GM12878 (cell line): ENCODE measurements around the gene SERPINB3. TPM values are rescaled to one million over a fixed set of nuclear protein-coding genes. Genes with fewer than 3 reads are reported as not detected.

Experiments used
- ATAC-seq: fragments of 200-7000 bp; cut with Tn5 transposase; 3 replicates; pipeline ENCODE4 v1.9.1; 2020; ENCODE audit warnings: mild to moderate bottlenecking, moderate library complexity
- BruUV-seq: library from RNA; stranded (reverse); fragments of 400-500 nt; replicated peaks from 2 replicates; lab custom pipeline; 2021; lab: Mats Ljungman, UMichigan
- CTCF ChIA-PET: fragments of 300-600 bp; sonication (Branson Sonifier 250); formaldehyde crosslinking; extraction: SDS; loops from one replicate; lab custom pipeline; 2021; ENCODE audit warnings: inconsistent platforms; lab: Yijun Ruan, JAX
- POLR2A ChIA-PET: fragments of 350-600 bp; formaldehyde crosslinking; extraction: SDS; loops from one replicate; lab custom pipeline; 2021; ENCODE audit warnings: inconsistent platforms; lab: Charles Lee
- RAD21 ChIA-PET: fragments of 300-600 bp; sonication (Branson Sonifier 250); formaldehyde crosslinking; loops from one replicate; lab custom pipeline; 2023; ENCODE audit warnings: antibody characterized with exemption; ENCODE audit not compliant: unreplicated experiment; lab: Charles Lee
- SMC1A ChIA-PET: fragments of 300-600 bp; sonication (Branson Sonifier 250); formaldehyde crosslinking; loops from one replicate; lab custom pipeline; 2023; ENCODE audit not compliant: unreplicated experiment, uncharacterized antibody; lab: Charles Lee
- DNase-seq: peaks from one replicate; pipeline ENCODE4 v3.0.0-alpha.2; 2011; ENCODE audit warnings: low read depth, low spot score
- FAIRE-seq: peaks from 3 replicates; lab custom pipeline; 2011; peaks lifted over from hg19 to GRCh38; lab: Jason Lieb, UNC
- H2AFZ ChIP-seq: 2 replicates; pipeline ENCODE4 v1.6.0; 2011; ENCODE audit warnings: low read depth, low read length, control low read depth; ENCODE audit not compliant: control insufficient read depth
- H3K27ac ChIP-seq: 2 replicates; pipeline ENCODE4 v1.5.1; 2011; ENCODE audit warnings: control low read depth; ENCODE audit not compliant: control insufficient read depth, insufficient read depth
- H3K27me3 ChIP-seq, 2 experiments: replicated peaks in 1 of 2; 2 replicates each; pipeline versions ENCODE4 v1.6.0 to v1.6.1; 2011; ENCODE audit warnings: low read length in 1 of 2; ENCODE audit not compliant: control insufficient read depth in 2 of 2, insufficient read depth in 2 of 2
- H3K36me3 ChIP-seq, 2 experiments: 2 replicates each; pipeline ENCODE4 v1.5.1; 2011; ENCODE audit warnings: low read length in 1 of 2; ENCODE audit not compliant: control insufficient read depth in 2 of 2, insufficient read depth in 2 of 2
- H3K4me1 ChIP-seq: 2 replicates; pipeline ENCODE4 v1.6.1; 2011; ENCODE audit warnings: mild to moderate bottlenecking, low read length, moderate library complexity, mixed read lengths; ENCODE audit not compliant: control insufficient read depth, insufficient read depth
- H3K4me2 ChIP-seq: 2 replicates; pipeline ENCODE4 v1.6.0; 2011; ENCODE audit warnings: control low read depth; ENCODE audit not compliant: control insufficient read depth, insufficient read depth
- H3K4me3 ChIP-seq: fragments of 200-600 bp; sonication (generic); 2 replicates; pipeline ENCODE4 v1.5.1; 2016
- H3K79me2 ChIP-seq: 2 replicates; pipeline ENCODE4 v1.6.0; 2011; ENCODE audit warnings: low read length; ENCODE audit not compliant: control insufficient read depth, insufficient read depth
- H3K9ac ChIP-seq: 2 replicates; pipeline ENCODE4 v1.8.0; 2011; ENCODE audit warnings: low read length, control low read depth, mixed read lengths; ENCODE audit not compliant: control insufficient read depth, insufficient read depth
- H3K9me3 ChIP-seq: replicated peaks from 3 replicates; pipeline ENCODE4 v1.5.1; 2011; ENCODE audit warnings: mild to moderate bottlenecking, low read length; ENCODE audit not compliant: control insufficient read depth, insufficient read depth
- H4K20me1 ChIP-seq: 2 replicates; pipeline ENCODE4 v1.6.0; 2011; ENCODE audit not compliant: control insufficient read depth, insufficient read depth
- BCL11A ChIP-seq: IDR thresholded peaks from 2 replicates; pipeline ENCODE4 v1.6.1; 2011; ENCODE audit warnings: low read depth, low read length
- BMI1 ChIP-seq: fragments of 450-650 bp; IDR thresholded peaks from 2 replicates; pipeline ENCODE4 v1.6.1; 2016; ENCODE audit warnings: mild to moderate bottlenecking, moderate library complexity, borderline replicate concordance
- CBX5 ChIP-seq: sonication (generic); IDR thresholded peaks from 2 replicates; pipeline ENCODE4 v1.6.1; 2016; ENCODE audit warnings: low read depth, moderate library complexity, mild to moderate bottlenecking, inconsistent platforms
- KLF5 ChIP-seq: fragments of 450-650 bp; IDR thresholded peaks from 2 replicates; pipeline ENCODE4 v1.6.1; 2014; ENCODE audit warnings: mild to moderate bottlenecking; ENCODE audit not compliant: partially characterized antibody
- MTA3 ChIP-seq: IDR thresholded peaks from 2 replicates; pipeline ENCODE4 v1.6.1; 2012; ENCODE audit warnings: low read length, inconsistent platforms, borderline replicate concordance
- MYB ChIP-seq: fragments of 150-350 bp; IDR thresholded peaks from 2 replicates; pipeline ENCODE4 v1.6.1; 2014; ENCODE audit warnings: mild to moderate bottlenecking, low read depth, low read length, borderline replicate concordance
- NR2C1 ChIP-seq: fragments of 450-650 bp; IDR thresholded peaks from 2 replicates; pipeline ENCODE4 v1.6.1; 2017; ENCODE audit warnings: antibody characterized with exemption, mild to moderate bottlenecking, moderate library complexity
- RAD21 ChIP-seq: IDR thresholded peaks from 2 replicates; pipeline ENCODE4 v1.6.1; 2011; ENCODE audit warnings: mild to moderate bottlenecking, low read depth, low read length, moderate library complexity; ENCODE audit not compliant: insufficient read depth
- TCF7 ChIP-seq: IDR thresholded peaks from 2 replicates; pipeline ENCODE4 v1.6.1; 2014; ENCODE audit warnings: antibody characterized with exemption, borderline replicate concordance
- WGBS: methylation state at CpG from one replicate; pipeline ENCODE4 v1.1.6; 2016; ENCODE audit warnings: low lambda C conversion rate; ENCODE audit not compliant: insufficient replicate concordance, insufficient coverage; ENCODE audit errors: missing lambda C conversion rate; 5-methylcytosine and 5-hydroxymethylcytosine counted together
- in situ Hi-C: fragments of 300-500 bp; cut with MboI; formaldehyde crosslinking; loops from 9 replicates; pipeline ENCODE4 v1.14.3; 2018; ENCODE audit warnings: mixed read lengths
- intact Hi-C: fragments of 100-400 bp; cut with micrococcal nuclease; formaldehyde crosslinking; loops from one replicate; pipeline ENCODE4 v1.14.2; 2022; ENCODE audit not compliant: unreplicated experiment
- polyA plus RNA-seq, 11 experiments: library from polyadenylated mRNA; depleted of rRNA in 4 of 11; unstranded in 6 of 11; stranded (reverse) in 5 of 11; fragments of >200 nt; fragmentation: Nextera tagmentation in 4 of 11; fragmentation: Illumina TruSeq in 1 of 11; extraction: Ambion mirVana in 4 of 11; extraction: Trizol in 1 of 11; gene quantifications; 1 replicate in 1 of 11; 2 replicates in 10 of 11; pipeline versions ENCODE4 v1.2.1 to v1.2.3, GENCODE V29; 2011 to 2016; ENCODE audit warnings: inconsistent platforms in 2 of 11, missing spikeins in 2 of 11, low read depth in 1 of 11
- total RNA-seq, 4 experiments: library from RNA; depleted of rRNA in 3 of 4; stranded (reverse); fragments of >200 nt in 3 of 4; fragmentation: Illumina TruSeq in 1 of 4; extraction: Trizol in 1 of 4; gene quantifications; 2 replicates each; pipeline versions ENCODE4 v1.2.1 to v1.2.3, GENCODE V29; 2013 to 2021

Gene SERPINB3
- total and polyA plus RNA-seq, 10 of the 15 experiments (the other 5 are each of a cell fraction or from before 2014, with no cell fraction given): not detected

DNA sequence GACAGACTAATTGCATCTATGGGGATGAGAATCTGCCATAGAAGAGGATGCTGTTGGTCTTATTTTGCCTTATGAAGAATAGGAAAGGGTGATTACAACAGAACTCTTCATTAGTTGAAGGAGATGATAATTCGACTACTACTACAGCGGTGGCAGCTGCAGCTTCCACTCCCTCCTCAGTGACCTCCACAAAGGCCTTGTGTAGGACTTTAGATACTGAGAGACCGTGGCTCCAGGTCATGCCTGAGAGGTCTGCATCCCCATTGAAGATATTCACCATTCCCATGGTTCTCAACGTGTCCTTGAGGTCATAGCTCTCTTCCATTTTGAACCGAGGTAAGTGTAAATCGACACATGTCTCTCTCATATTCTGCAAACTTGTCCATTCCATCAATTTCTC lies 24.0 kb downstream of the SERPINB3 start:
- H3K9me3 ChIP-seq: no peaks in the 10 kb centered on the region
- POLR2A ChIA-PET: no interaction called here
- no peaks in the 10 kb centered on the region for H3K27me3 ChIP-seq
- H3K36me3 ChIP-seq: no peaks in the 10 kb centered on the region
- in situ Hi-C loops (no loop called here), intact Hi-C loops (no loop called here)
- FAIRE-seq (no peak), ATAC-seq (no peak), DNase-seq (no peak)
- H3K79me2 ChIP-seq: no peaks in the 10 kb centered on the region
- no peaks in the 10 kb centered on the region for H4K20me1 ChIP-seq
- RAD21 ChIA-PET: no interaction called here
- H3K9ac ChIP-seq: no peak overlapping the region
- H3K27ac ChIP-seq: no peak overlapping the region
- BruUV-seq: no TSS peak
- H3K4me1 ChIP-seq: no peaks in the 10 kb centered on the region
- H2AFZ ChIP-seq: no peak overlapping the region
- no peak for TF ChIP-seq KLF5
- TF ChIP-seq TCF7: no peak
- no peak for TF ChIP-seq NR2C1
- TF ChIP-seq MTA3: no peak
- no peak for TF ChIP-seq RAD21
- no peak overlapping the region for H3K4me2 ChIP-seq
- SMC1A ChIA-PET: no interaction called here
- CTCF ChIA-PET: interaction anchor here (0.6 kb wide), 1 partner anchor 772 kb away, joined by 3 read pairs; no protein-coding TSS in a partner anchor
- no peak overlapping the region for H3K4me3 ChIP-seq
- WGBS: 7% methylated on average over 6 of the region's 6 CpGs

DNA sequence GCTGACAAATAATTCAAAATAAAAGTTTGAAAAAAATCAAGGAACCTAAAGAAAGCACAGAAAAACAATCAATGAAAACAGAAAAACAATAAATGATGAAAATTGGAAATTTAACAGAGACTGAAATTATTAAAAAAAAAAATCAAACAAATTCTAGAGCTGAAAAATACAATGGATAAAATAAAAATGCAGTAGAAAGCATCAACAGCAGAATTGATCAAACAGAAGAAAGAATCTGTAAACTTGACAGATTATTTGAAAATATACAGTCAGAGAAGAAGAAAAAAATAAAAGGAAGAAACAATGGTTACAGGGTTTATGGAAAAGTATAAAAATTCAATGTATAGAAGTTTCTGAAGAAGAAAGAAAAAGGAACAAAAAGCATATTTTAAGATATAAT lies 33.9 kb downstream of the SERPINB3 start:
- in situ Hi-C loops: no loop called here
- FAIRE-seq: no peak
- H4K20me1 ChIP-seq: no peaks in the 10 kb centered on the region
- SMC1A ChIA-PET: no interaction called here
- H3K27me3 ChIP-seq: no peaks in the 10 kb centered on the region
- CTCF ChIA-PET: no interaction called here
- no peak overlapping the region for H3K4me3 ChIP-seq
- no peak for DNase-seq
- no peaks in the 10 kb centered on the region for H3K36me3 ChIP-seq
- no peak overlapping the region for H3K9ac ChIP-seq
- no peak for ATAC-seq
- no peaks in the 10 kb centered on the region for H3K79me2 ChIP-seq
- BruUV-seq: no TSS peak
- H2AFZ ChIP-seq: no peak overlapping the region
- intact Hi-C loops: no loop called here
- TF ChIP-seq BMI1 (no peak), MYB (no peak), CBX5 (peak; percentile 73; the same call in 1 of the 2 replicates), BCL11A (no peak)
- H3K4me1 ChIP-seq: no peaks in the 10 kb centered on the region
- H3K9me3 ChIP-seq: peaks cover 12% of the 10 kb centered on the region; the same call in 2 of the 3 replicates
- no peak overlapping the region for H3K27ac ChIP-seq
- H3K4me2 ChIP-seq: no peak overlapping the region
- RAD21 ChIA-PET: no interaction called here
- POLR2A ChIA-PET: no interaction called here
